HEK293 (cell line): ENCODE results near the gene PPP2R3C.

Source experiments
- CTCF ChIA-PET: fragments of 350-600 bp; formaldehyde crosslinking; extraction: SDS; loops from one replicate; lab custom pipeline; 2021; ENCODE audit warnings: antibody characterized with exemption; lab: Yijun Ruan, JAX
- POLR2A ChIA-PET: fragments of 300-600 bp; formaldehyde crosslinking; extraction: SDS; loops from one replicate; lab custom pipeline; 2020; ENCODE audit warnings: antibody characterized with exemption, inconsistent platforms; lab: Yijun Ruan, JAX
- H3K27ac ChIP-seq: fragments of 200-500 bp; sonication (Bioruptor generic); 2 replicates; pipeline ENCODE4 v1.5.1; 2014; ENCODE audit warnings: low read depth, low read length, control low read depth, inconsistent platforms; ENCODE audit errors: extremely low read depth
- H3K36me3 ChIP-seq, 2 experiments: fragments of 200-500 bp in 1 of 2; sonication (Bioruptor generic) in 1 of 2; 1 replicate in 1 of 2; 2 replicates in 1 of 2; pipeline ENCODE4 v1.5.1; 2014 to 2017; ENCODE audit warnings: inconsistent platforms in 2 of 2, low read length in 2 of 2; ENCODE audit not compliant: control insufficient read depth in 2 of 2, insufficient read depth in 1 of 2
- H3K4me1 ChIP-seq: fragments of 200-500 bp; sonication (Bioruptor generic); 2 replicates; pipeline ENCODE4 v1.5.1; 2014; ENCODE audit warnings: mild to moderate bottlenecking, low read length, inconsistent platforms; ENCODE audit not compliant: control insufficient read depth, insufficient read depth
- H3K4me3 ChIP-seq: 2 replicates; pipeline ENCODE4 v1.5.1; 2011; ENCODE audit warnings: low read depth, mild to moderate bottlenecking, control low read depth, low read length, moderate library complexity
- H3K9me3 ChIP-seq: fragments of 200-500 bp; sonication (Bioruptor generic); 2 replicates; pipeline ENCODE4 v1.5.1; 2014; ENCODE audit warnings: low read depth, low read length, inconsistent platforms; ENCODE audit not compliant: control insufficient read depth, insufficient read depth
- FEZF1 ChIP-seq: fragments of 450-650 bp; formaldehyde crosslinking; IDR thresholded peaks from 2 replicates; pipeline ENCODE4 v1.5.1; 2016; ENCODE audit warnings: missing biosample characterization, missing genetic modification characterization
- GLIS1 ChIP-seq: fragments of 450-650 bp; formaldehyde crosslinking; IDR thresholded peaks from 2 replicates; pipeline ENCODE4 v1.5.1; 2016; ENCODE audit warnings: missing biosample characterization, missing genetic modification characterization
- MEIS1 ChIP-seq: sonication (generic); formaldehyde crosslinking; IDR thresholded peaks from 2 replicates; pipeline ENCODE4 v1.8.1; 2022; ENCODE audit warnings: missing genetic modification reagents, mild to moderate bottlenecking, borderline replicate concordance
- ZBTB1 ChIP-seq: fragments of 450-650 bp; formaldehyde crosslinking; IDR thresholded peaks from 2 replicates; pipeline ENCODE4 v1.5.1; 2016; ENCODE audit warnings: missing biosample characterization, missing genetic modification characterization
- ZBTB8A ChIP-seq: fragments of 450-650 bp; formaldehyde crosslinking; IDR thresholded peaks from 2 replicates; pipeline ENCODE4 v1.5.1; 2016; ENCODE audit warnings: missing biosample characterization, missing genetic modification characterization
- ZFP37 ChIP-seq: fragments of 450-650 bp; formaldehyde crosslinking; IDR thresholded peaks from 2 replicates; pipeline ENCODE4 v1.5.1; 2016; ENCODE audit warnings: missing biosample characterization, missing genetic modification characterization
- ZNF138 ChIP-seq: fragments of 450-650 bp; formaldehyde crosslinking; IDR thresholded peaks from 2 replicates; pipeline ENCODE4 v1.5.1; 2016; ENCODE audit warnings: missing biosample characterization, missing genetic modification characterization, borderline replicate concordance
- ZNF423 ChIP-seq: fragments of 450-650 bp; formaldehyde crosslinking; IDR thresholded peaks from 2 replicates; pipeline ENCODE4 v1.5.1; 2016; ENCODE audit warnings: missing biosample characterization, missing genetic modification characterization
- ZNF558 ChIP-seq: fragments of 450-650 bp; formaldehyde crosslinking; IDR thresholded peaks from 2 replicates; pipeline ENCODE4 v1.5.1; 2016; ENCODE audit warnings: missing biosample characterization, missing genetic modification characterization
- ZNF560 ChIP-seq: fragments of 450-650 bp; formaldehyde crosslinking; IDR thresholded peaks from 2 replicates; pipeline ENCODE4 v1.5.1; 2017; ENCODE audit warnings: missing biosample characterization, missing genetic modification characterization, borderline replicate concordance
- ZNF561 ChIP-seq: fragments of 450-650 bp; IDR thresholded peaks from 2 replicates; pipeline ENCODE4 v1.5.1; 2018; ENCODE audit warnings: missing biosample characterization, missing genetic modification characterization, borderline replicate concordance
- ZNF629 ChIP-seq: fragments of 450-650 bp; formaldehyde crosslinking; IDR thresholded peaks from 2 replicates; pipeline ENCODE4 v1.5.1; 2017; ENCODE audit warnings: missing biosample characterization, missing genetic modification characterization
- ZNF658 ChIP-seq: fragments of 450-650 bp; formaldehyde crosslinking; IDR thresholded peaks from 2 replicates; pipeline ENCODE4; 2016; ENCODE audit warnings: missing biosample characterization, missing genetic modification characterization
- ZNF776 ChIP-seq: fragments of 450-650 bp; formaldehyde crosslinking; IDR thresholded peaks from 2 replicates; pipeline ENCODE4 v1.5.0; 2017; ENCODE audit warnings: missing biosample characterization, missing genetic modification characterization, borderline replicate concordance
- ZNF777 ChIP-seq: fragments of 450-650 bp; formaldehyde crosslinking; IDR thresholded peaks from 2 replicates; pipeline ENCODE4 v1.5.1; 2017; ENCODE audit warnings: missing biosample characterization, missing genetic modification characterization, borderline replicate concordance
- TF ChIP-seq, protein P1 (sequence below): fragments of 450-650 bp; formaldehyde crosslinking; IDR thresholded peaks from 2 replicates; pipeline ENCODE4 v1.5.1; 2016; ENCODE audit warnings: missing biosample characterization, missing genetic modification characterization
- TF ChIP-seq, protein P2 (sequence below): fragments of 450-650 bp; formaldehyde crosslinking; IDR thresholded peaks from 2 replicates; pipeline ENCODE4 v1.5.1; 2017; ENCODE audit warnings: missing biosample characterization, missing genetic modification characterization
- TF ChIP-seq, protein P3 (sequence below): fragments of 450-650 bp; formaldehyde crosslinking; IDR thresholded peaks from 2 replicates; pipeline ENCODE4 v1.5.1; 2017; ENCODE audit warnings: missing biosample characterization, missing genetic modification characterization
- TF ChIP-seq, protein P4 (sequence below): fragments of 450-650 bp; formaldehyde crosslinking; IDR thresholded peaks from 2 replicates; pipeline ENCODE4 v1.5.1; 2016; ENCODE audit warnings: missing biosample characterization, missing genetic modification characterization, borderline replicate concordance

PPP2R3C gene

DNA sequence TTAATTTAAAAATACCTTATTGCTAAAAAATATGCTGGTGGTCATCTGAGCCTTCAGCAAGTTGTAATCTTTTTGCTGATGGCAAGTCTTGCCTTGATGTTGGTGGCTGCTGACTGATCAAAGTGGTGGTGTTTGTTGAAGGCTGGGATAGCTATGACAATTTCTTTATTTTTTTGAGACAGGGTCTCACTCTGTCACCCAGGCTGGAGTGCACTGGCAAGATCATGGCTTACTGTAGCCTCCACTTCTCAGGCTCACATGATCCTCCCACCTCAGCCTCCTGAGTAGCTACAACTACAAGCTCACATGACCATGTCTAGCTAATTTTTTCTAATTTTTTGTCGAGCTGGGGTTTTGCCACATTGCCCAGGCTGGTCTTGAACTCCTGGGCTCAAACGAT, 25.4 kb upstream of the PPP2R3C start:
- Histone ChIP-seq H3K4me1 (no peaks in the 10 kb centered on the region), H3K27ac (no peak overlapping the region), H3K36me3 (peaks cover 0 to 3% of the 10 kb centered on the region in 2 experiments; a peak in 2 of 3 replicates), H3K4me3 (no peak overlapping the region), H3K9me3 (no peaks in the 10 kb centered on the region)
- CTCF ChIA-PET, result interaction anchor here (0.6 kb wide), 2 partner anchors 12 to 269 kb away, joined by 3 read pairs; no protein-coding TSS in a partner anchor
- TF ChIP-seq, protein P1, sequence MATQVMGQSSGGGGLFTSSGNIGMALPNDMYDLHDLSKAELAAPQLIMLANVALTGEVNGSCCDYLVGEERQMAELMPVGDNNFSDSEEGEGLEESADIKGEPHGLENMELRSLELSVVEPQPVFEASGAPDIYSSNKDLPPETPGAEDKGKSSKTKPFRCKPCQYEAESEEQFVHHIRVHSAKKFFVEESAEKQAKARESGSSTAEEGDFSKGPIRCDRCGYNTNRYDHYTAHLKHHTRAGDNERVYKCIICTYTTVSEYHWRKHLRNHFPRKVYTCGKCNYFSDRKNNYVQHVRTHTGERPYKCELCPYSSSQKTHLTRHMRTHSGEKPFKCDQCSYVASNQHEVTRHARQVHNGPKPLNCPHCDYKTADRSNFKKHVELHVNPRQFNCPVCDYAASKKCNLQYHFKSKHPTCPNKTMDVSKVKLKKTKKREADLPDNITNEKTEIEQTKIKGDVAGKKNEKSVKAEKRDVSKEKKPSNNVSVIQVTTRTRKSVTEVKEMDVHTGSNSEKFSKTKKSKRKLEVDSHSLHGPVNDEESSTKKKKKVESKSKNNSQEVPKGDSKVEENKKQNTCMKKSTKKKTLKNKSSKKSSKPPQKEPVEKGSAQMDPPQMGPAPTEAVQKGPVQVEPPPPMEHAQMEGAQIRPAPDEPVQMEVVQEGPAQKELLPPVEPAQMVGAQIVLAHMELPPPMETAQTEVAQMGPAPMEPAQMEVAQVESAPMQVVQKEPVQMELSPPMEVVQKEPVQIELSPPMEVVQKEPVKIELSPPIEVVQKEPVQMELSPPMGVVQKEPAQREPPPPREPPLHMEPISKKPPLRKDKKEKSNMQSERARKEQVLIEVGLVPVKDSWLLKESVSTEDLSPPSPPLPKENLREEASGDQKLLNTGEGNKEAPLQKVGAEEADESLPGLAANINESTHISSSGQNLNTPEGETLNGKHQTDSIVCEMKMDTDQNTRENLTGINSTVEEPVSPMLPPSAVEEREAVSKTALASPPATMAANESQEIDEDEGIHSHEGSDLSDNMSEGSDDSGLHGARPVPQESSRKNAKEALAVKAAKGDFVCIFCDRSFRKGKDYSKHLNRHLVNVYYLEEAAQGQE (tag by site-specific recombination), result no peak
- TF ChIP-seq ZBTB1 (no peak), ZNF561 (tag by site-specific recombination) (no peak), ZNF658 (no peak), ZNF777 (no peak), ZNF629 (tag by site-specific recombination) (no peak), GLIS1 (tag by site-specific recombination) (no peak), ZFP37 (tag by site-specific recombination) (no peak), ZNF560 (tag by site-specific recombination) (no peak), FEZF1 (no peak)
- TF ChIP-seq, protein P2, sequence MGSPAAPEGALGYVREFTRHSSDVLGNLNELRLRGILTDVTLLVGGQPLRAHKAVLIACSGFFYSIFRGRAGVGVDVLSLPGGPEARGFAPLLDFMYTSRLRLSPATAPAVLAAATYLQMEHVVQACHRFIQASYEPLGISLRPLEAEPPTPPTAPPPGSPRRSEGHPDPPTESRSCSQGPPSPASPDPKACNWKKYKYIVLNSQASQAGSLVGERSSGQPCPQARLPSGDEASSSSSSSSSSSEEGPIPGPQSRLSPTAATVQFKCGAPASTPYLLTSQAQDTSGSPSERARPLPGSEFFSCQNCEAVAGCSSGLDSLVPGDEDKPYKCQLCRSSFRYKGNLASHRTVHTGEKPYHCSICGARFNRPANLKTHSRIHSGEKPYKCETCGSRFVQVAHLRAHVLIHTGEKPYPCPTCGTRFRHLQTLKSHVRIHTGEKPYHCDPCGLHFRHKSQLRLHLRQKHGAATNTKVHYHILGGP, result no peak
- TF ChIP-seq, protein P3, sequence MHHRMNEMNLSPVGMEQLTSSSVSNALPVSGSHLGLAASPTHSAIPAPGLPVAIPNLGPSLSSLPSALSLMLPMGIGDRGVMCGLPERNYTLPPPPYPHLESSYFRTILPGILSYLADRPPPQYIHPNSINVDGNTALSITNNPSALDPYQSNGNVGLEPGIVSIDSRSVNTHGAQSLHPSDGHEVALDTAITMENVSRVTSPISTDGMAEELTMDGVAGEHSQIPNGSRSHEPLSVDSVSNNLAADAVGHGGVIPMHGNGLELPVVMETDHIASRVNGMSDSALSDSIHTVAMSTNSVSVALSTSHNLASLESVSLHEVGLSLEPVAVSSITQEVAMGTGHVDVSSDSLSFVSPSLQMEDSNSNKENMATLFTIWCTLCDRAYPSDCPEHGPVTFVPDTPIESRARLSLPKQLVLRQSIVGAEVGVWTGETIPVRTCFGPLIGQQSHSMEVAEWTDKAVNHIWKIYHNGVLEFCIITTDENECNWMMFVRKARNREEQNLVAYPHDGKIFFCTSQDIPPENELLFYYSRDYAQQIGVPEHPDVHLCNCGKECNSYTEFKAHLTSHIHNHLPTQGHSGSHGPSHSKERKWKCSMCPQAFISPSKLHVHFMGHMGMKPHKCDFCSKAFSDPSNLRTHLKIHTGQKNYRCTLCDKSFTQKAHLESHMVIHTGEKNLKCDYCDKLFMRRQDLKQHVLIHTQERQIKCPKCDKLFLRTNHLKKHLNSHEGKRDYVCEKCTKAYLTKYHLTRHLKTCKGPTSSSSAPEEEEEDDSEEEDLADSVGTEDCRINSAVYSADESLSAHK (tag by site-specific recombination), result no peak
- POLR2A ChIA-PET, result no interaction called here

DNA sequence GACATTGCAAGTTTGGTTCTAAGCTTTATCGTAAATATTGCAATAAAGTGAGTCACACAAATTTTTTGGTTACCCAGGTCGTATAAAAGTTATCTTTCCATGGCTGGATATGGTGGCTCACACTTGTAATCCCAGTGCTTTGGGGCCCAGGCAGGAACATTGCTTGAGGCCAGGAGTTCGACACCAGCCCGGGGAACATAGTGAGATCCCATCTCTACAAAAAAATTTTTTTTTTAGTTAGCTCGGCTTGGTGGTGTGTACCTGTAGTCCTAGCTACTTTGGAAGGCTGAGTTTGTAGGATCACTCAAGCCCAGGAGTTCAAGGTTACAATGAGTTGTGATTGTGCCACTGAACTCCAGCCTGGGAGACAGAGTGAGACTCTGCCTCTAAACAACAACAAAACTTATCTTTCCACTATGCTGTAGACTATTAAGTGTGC, 24.9 kb upstream of the PPP2R3C start:
- CTCF ChIA-PET, result interaction anchor here (0.6 to 0.7 kb wide), 4 partner anchors 13 to 282 kb away, joined by 3 read pairs; no protein-coding TSS in a partner anchor
- POLR2A ChIA-PET, result no interaction called here
- no peaks in the 10 kb centered on the region for H3K9me3 ChIP-seq
- H3K27ac ChIP-seq, result no peak overlapping the region
- no peak overlapping the region for H3K4me3 ChIP-seq
- H3K36me3 ChIP-seq, result peaks cover 0 to 3% of the 10 kb centered on the region in 2 experiments; a peak in 2 of 3 replicates
- no peaks in the 10 kb centered on the region for H3K4me1 ChIP-seq
- TF ChIP-seq ZNF138 (tag by site-specific recombination) (no peak), ZNF558 (tag by site-specific recombination) (no peak), ZNF776 (tag by site-specific recombination) (no peak), ZBTB8A (tag by site-specific recombination) (no peak), MEIS1 (no peak), ZNF423 (no peak)
- TF ChIP-seq, protein P4, sequence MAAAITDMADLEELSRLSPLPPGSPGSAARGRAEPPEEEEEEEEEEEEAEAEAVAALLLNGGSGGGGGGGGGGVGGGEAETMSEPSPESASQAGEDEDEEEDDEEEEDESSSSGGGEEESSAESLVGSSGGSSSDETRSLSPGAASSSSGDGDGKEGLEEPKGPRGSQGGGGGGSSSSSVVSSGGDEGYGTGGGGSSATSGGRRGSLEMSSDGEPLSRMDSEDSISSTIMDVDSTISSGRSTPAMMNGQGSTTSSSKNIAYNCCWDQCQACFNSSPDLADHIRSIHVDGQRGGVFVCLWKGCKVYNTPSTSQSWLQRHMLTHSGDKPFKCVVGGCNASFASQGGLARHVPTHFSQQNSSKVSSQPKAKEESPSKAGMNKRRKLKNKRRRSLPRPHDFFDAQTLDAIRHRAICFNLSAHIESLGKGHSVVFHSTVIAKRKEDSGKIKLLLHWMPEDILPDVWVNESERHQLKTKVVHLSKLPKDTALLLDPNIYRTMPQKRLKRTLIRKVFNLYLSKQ, result no peak
- TF ChIP-seq, all 188 proteins: peak for 0
